HCT116 (cell line): ENCODE measurements around the gene AACS. TPM values are rescaled to one million over a fixed set of nuclear protein-coding genes. Genes with fewer than 3 reads are reported as not detected.
"Not testable (repeated sequence)": the region's sequence is repeated elsewhere in the genome, so short reads cannot be mapped to it uniquely, and the experiment has no call there.

ENCODE experiments used
- ATAC-seq: fragments of 200-7000 bp; cut with Tn5 transposase; 2 replicates; pipeline ENCODE4 v1.9.1; 2020; ENCODE audit warnings: mild to moderate bottlenecking, moderate library complexity
- BruUV-seq: library from RNA; stranded (reverse); fragments of 400-500 nt; replicated peaks from 2 replicates; lab custom pipeline; 2021; lab: Mats Ljungman, UMichigan
- CTCF ChIA-PET: fragments of 300-600 bp; sonication (Branson Sonifier 250); formaldehyde crosslinking; loops from one replicate; lab custom pipeline; 2021; ENCODE audit warnings: antibody characterized with exemption; lab: Charles Lee
- POLR2A ChIA-PET: fragments of 300-600, 350-600 bp; sonication (Branson Sonifier 250); formaldehyde crosslinking; loops from one replicate; lab custom pipeline; 2021; ENCODE audit warnings: antibody characterized with exemption; lab: Charles Lee
- RAD21 ChIA-PET, 2 experiments: fragments of 300-600 bp; sonication (Branson Sonifier 250); formaldehyde crosslinking; loops; one replicate each; lab custom pipeline; 2023; ENCODE audit warnings: low total read pairs in 2 of 2; ENCODE audit not compliant: uncharacterized antibody in 2 of 2, unreplicated experiment in 2 of 2, low non-redundant PET in 1 of 2; lab: Charles Lee
- DNase-seq: peaks from one replicate; pipeline ENCODE4 v3.0.0-alpha.2; 2010; ENCODE audit warnings: low read depth, low spot score
- H2AFZ ChIP-seq: fragments of 200-600 bp; shearing (Covaris generic), sonication (generic); 2 replicates; pipeline ENCODE4 v1.6.1; 2017; ENCODE audit warnings: low read depth, mixed run types, mixed read lengths, antibody characterized with exemption, low read length; ENCODE audit not compliant: poor library complexity, severe bottlenecking
- H3K27ac ChIP-seq: 2 replicates; pipeline ENCODE4 v1.5.1; 2012; ENCODE audit warnings: low read depth, low read length
- H3K27me3 ChIP-seq: fragments of 200-600 bp; sonication (generic); 2 replicates; pipeline ENCODE4 v1.6.1; 2016; ENCODE audit warnings: mixed run types, low read length, mixed read lengths; ENCODE audit not compliant: insufficient read depth
- H3K36me3 ChIP-seq, 2 experiments: fragments of 200-500 bp in 1 of 2; fragments of 200-600 bp in 1 of 2; sonication (Bioruptor generic) in 1 of 2; sonication (generic) in 1 of 2; 2 replicates each; pipeline versions ENCODE4 v1.5.1 to v1.6.1; 2014 to 2016; ENCODE audit warnings: low read length in 2 of 2, inconsistent platforms in 1 of 2, mixed read lengths in 1 of 2, mixed run types in 1 of 2; ENCODE audit not compliant: insufficient read depth in 2 of 2, control insufficient read depth in 1 of 2
- H3K4me1 ChIP-seq, 2 experiments: fragments of 200-600 bp in 1 of 2; sonication (generic) in 1 of 2; 2 replicates each; pipeline versions ENCODE4 v1.5.1 to v1.6.1; 2012 to 2017; ENCODE audit warnings: low read length in 2 of 2, inconsistent platforms in 1 of 2, mild to moderate bottlenecking in 1 of 2, mixed read lengths in 1 of 2, mixed run types in 1 of 2, moderate library complexity in 1 of 2; ENCODE audit not compliant: insufficient read depth in 2 of 2, control insufficient read depth in 1 of 2
- H3K4me2 ChIP-seq: fragments of 200-600 bp; sonication (generic); 2 replicates; pipeline ENCODE4 v1.6.1; 2017; ENCODE audit warnings: mixed run types, low read length, mixed read lengths
- H3K4me3 ChIP-seq, 2 experiments: fragments of 200-600 bp in 1 of 2; sonication (generic) in 1 of 2; replicated peaks in 1 of 2; 2 replicates each; pipeline ENCODE4 v1.5.1; 2011 to 2016; ENCODE audit warnings: low read length in 2 of 2, control low read depth in 1 of 2, low read depth in 1 of 2, mild to moderate bottlenecking in 1 of 2, mixed read lengths in 1 of 2, mixed run types in 1 of 2
- H3K79me2 ChIP-seq: fragments of 200-600 bp; sonication (generic); 2 replicates; pipeline ENCODE4 v1.6.1; 2017; ENCODE audit warnings: mild to moderate bottlenecking, mixed run types, low read length, moderate library complexity, mixed read lengths; ENCODE audit not compliant: insufficient read depth
- H3K9ac ChIP-seq: fragments of 200-600 bp; sonication (generic); 2 replicates; pipeline ENCODE4 v1.6.1; 2016; ENCODE audit warnings: low read length, mixed read lengths
- H3K9me2 ChIP-seq: fragments of 200-600 bp; sonication (generic), shearing (Covaris generic); 2 replicates; pipeline ENCODE4 v1.6.1; 2017; ENCODE audit warnings: mixed run types, mild to moderate bottlenecking, moderate library complexity; ENCODE audit not compliant: insufficient read depth
- H3K9me3 ChIP-seq, 2 experiments: fragments of 200-500 bp in 1 of 2; fragments of 200-600 bp in 1 of 2; sonication (Bioruptor generic) in 1 of 2; sonication (generic) in 1 of 2; 2 replicates each; pipeline ENCODE4 v1.6.1; 2014 to 2017; ENCODE audit warnings: low read length in 2 of 2, mixed read lengths in 2 of 2, inconsistent platforms in 1 of 2, low read depth in 1 of 2, mild to moderate bottlenecking in 1 of 2, mixed run types in 1 of 2, moderate library complexity in 1 of 2; ENCODE audit not compliant: control insufficient read depth in 1 of 2, insufficient read depth in 1 of 2
- H4K20me1 ChIP-seq: fragments of 200-600 bp; sonication (generic), shearing (Covaris generic); 2 replicates; pipeline ENCODE4 v1.6.1; 2017; ENCODE audit warnings: mixed run types, mild to moderate bottlenecking, moderate library complexity; ENCODE audit not compliant: insufficient read depth
- CBX3 ChIP-seq: IDR thresholded peaks from 2 replicates; pipeline ENCODE4 v1.6.1; 2012; ENCODE audit warnings: low read depth
- CEBPB ChIP-seq: IDR thresholded peaks from 2 replicates; pipeline ENCODE4 v1.6.1; 2012; ENCODE audit warnings: low read depth
- EGR1 ChIP-seq: IDR thresholded peaks from 2 replicates; pipeline ENCODE4 v1.6.1; 2012; ENCODE audit warnings: low read depth
- EZH2phosphoT487 ChIP-seq: fragments of 200-600 bp; IDR thresholded peaks from 2 replicates; pipeline ENCODE4 v1.6.1; 2018; ENCODE audit warnings: antibody characterized with exemption, borderline replicate concordance
- JUND ChIP-seq: IDR thresholded peaks from 2 replicates; pipeline ENCODE4 v1.6.1; 2012
- POLR2AphosphoS5 ChIP-seq: IDR thresholded peaks from 2 replicates; pipeline ENCODE4 v1.6.1; 2011; ENCODE audit warnings: mild to moderate bottlenecking, low read depth, low read length, moderate library complexity
- REST ChIP-seq: IDR thresholded peaks from 2 replicates; pipeline ENCODE4 v1.6.1; 2012; ENCODE audit warnings: low read depth
- SIN3A ChIP-seq: IDR thresholded peaks from 2 replicates; pipeline ENCODE4 v1.6.1; 2012; ENCODE audit warnings: low read depth
- YY1 ChIP-seq: IDR thresholded peaks from 2 replicates; pipeline ENCODE4 v1.6.1; 2011; ENCODE audit warnings: low read length, low read depth, moderate library complexity, mild to moderate bottlenecking; ENCODE audit not compliant: insufficient replicate concordance; ENCODE audit errors: extremely low read depth
- ZNF274 ChIP-seq: fragments of 200-500 bp; sonication (Bioruptor generic); IDR thresholded peaks from 2 replicates; pipeline ENCODE4 v1.6.1; 2014; ENCODE audit warnings: mild to moderate bottlenecking, low read depth, low read length, inconsistent platforms
- intact Hi-C: fragments of 100-400 bp; cut with micrococcal nuclease; formaldehyde crosslinking; loops from 2 replicates; pipeline ENCODE4 v1.10.0; 2022
- total RNA-seq: library from RNA; stranded (reverse); gene quantifications from one replicate; pipeline ENCODE4 v1.2.1, GENCODE V29; 2021; ENCODE audit not compliant: unreplicated experiment

Gene AACS
- total RNA-seq, 1 experiment from 2014 or later = 16.0 TPM

GRCh38 chr12:125029761-125030358 lies 35.4 kb upstream of the AACS start:
- H3K79me2 ChIP-seq = 0 out of 2 replicates have a peak, but pooled peaks cover 4% of the 10 kb centered on the region
- no peaks in the 10 kb centered on the region for H4K20me1 ChIP-seq
- H3K27me3 ChIP-seq = no peaks in the 10 kb centered on the region
- H3K9me3 ChIP-seq = no peaks in the 10 kb centered on the region
- DNase-seq = no peak
- H3K9ac ChIP-seq = no peak overlapping the region
- ChIA-PET CTCF (no interaction called here), RAD21 (no interaction called here), POLR2A (no interaction called here)
- ATAC-seq = no peak
- no peaks in the 10 kb centered on the region for H3K9me2 ChIP-seq
- intact Hi-C loops = no loop called here
- no TSS peak for BruUV-seq
- H3K4me1 ChIP-seq = no peaks in the 10 kb centered on the region
- H3K4me2 ChIP-seq = no peak overlapping the region
- TF ChIP-seq POLR2AphosphoS5 = no peak
- TF ChIP-seq SIN3A = no peak
- TF ChIP-seq CBX3 = no peak
- TF ChIP-seq JUND = no peak
- no peak for TF ChIP-seq REST
- TF ChIP-seq ZNF274 = no peak
- TF ChIP-seq YY1 = no peak
- no peak for TF ChIP-seq CEBPB
- no peak for TF ChIP-seq EGR1
- no peak for TF ChIP-seq EZH2phosphoT487
- no peak overlapping the region for H3K4me3 ChIP-seq
- no peak overlapping the region for H3K27ac ChIP-seq
- no peak overlapping the region for H2AFZ ChIP-seq
- 0 out of 4 replicates have a peak, but pooled peaks cover 0 to 4% of the 10 kb centered on the region in 2 experiments for H3K36me3 ChIP-seq

GRCh38 chr12:125031471-125031870 lies 33.8 kb upstream of the AACS start:
- CTCF ChIA-PET, H2AFZ ChIP-seq, POLR2A ChIA-PET, H3K36me3 ChIP-seq, H3K27ac ChIP-seq, H3K4me3 ChIP-seq, H3K9ac ChIP-seq, H3K27me3 ChIP-seq, BruUV-seq, H3K9me3 ChIP-seq, intact Hi-C loops, H3K4me2 ChIP-seq, H3K4me1 ChIP-seq, H4K20me1 ChIP-seq, DNase-seq, H3K79me2 ChIP-seq, RAD21 ChIA-PET, H3K9me2 ChIP-seq, ATAC-seq: not testable (repeated sequence)
